GM15510 (cell line): Measurements from ENCODE around the gene SNED1.

Experiments used
- POLR2A ChIP-seq: IDR thresholded peaks from 3 replicates; pipeline ENCODE4 v1.6.1; 2011; ENCODE audit warnings: borderline replicate concordance; ENCODE audit not compliant: insufficient read length; ENCODE audit errors: extremely low read depth

Gene SNED1

GRCh38 chr2:241116606-241117560 is 118.5 kb downstream of the SNED1 start:
- TF ChIP-seq POLR2A: no peak

- TF ChIP-seq POLR2A: no peak
Observed at GRCh38 chr2:241118737-241119505, 120.5 kb downstream of the SNED1 start.

GRCh38 chr2:241120440-241120839 is 122.0 kb downstream of the SNED1 start:
- no peak for TF ChIP-seq POLR2A

GRCh38 chr2:241121008-241121407 is 122.6 kb downstream of the SNED1 start:
- TF ChIP-seq POLR2A: no peak

GRCh38 chr2:241122376-241123002 is 124.1 kb downstream of the SNED1 start:
- no peak for TF ChIP-seq POLR2A

GRCh38 chr2:241123816-241124536 is 125.6 kb downstream of the SNED1 start:
- no peak for TF ChIP-seq POLR2A

- no peak for TF ChIP-seq POLR2A
Observed at GRCh38 chr2:241125626-241126025, 127.2 kb downstream of the SNED1 start.

GRCh38 chr2:241126201-241126611 is 127.8 kb downstream of the SNED1 start:
- TF ChIP-seq POLR2A: no peak

GRCh38 chr2:241126771-241127202 is 128.4 kb downstream of the SNED1 start:
- TF ChIP-seq POLR2A: no peak

- TF ChIP-seq POLR2A: no peak
Observed at GRCh38 chr2:241128266-241128665, 129.8 kb downstream of the SNED1 start.

GRCh38 chr2:241129086-241129871 is 130.9 kb downstream of the SNED1 start:
- no peak for TF ChIP-seq POLR2A

GRCh38 chr2:241130316-241130715 is 131.9 kb downstream of the SNED1 start:
- TF ChIP-seq POLR2A: no peak

GRCh38 chr2:241131531-241131930 is 133.1 kb downstream of the SNED1 start:
- TF ChIP-seq POLR2A: no peak
